Pancreas (tissue), 10 donors: Measurements from ENCODE around the gene BYSL. TPM values are rescaled to one million over a fixed set of nuclear protein-coding genes. Genes with fewer than 3 reads are reported as not detected.

ENCODE experiments used
- ATAC-seq, 4 donors: fragments of 200-7000 bp; cut with Tn5 transposase; one replicate each; pipeline versions ENCODE4 v1.8.0 to v1.9.1; 2020; ENCODE audit warnings: mild to moderate bottlenecking in 4 of 4, moderate library complexity in 4 of 4
- DNase-seq, 6 donors: peaks; one replicate each; pipeline ENCODE4 v3.0.0-alpha.2; 2020
- FAIRE-seq: peaks from 2 replicates; lab custom pipeline; 2012; peaks lifted over from hg19 to GRCh38; lab: Jason Lieb, UNC
- H3K27ac ChIP-seq, 4 donors: fragments of 200-600 bp; sonication (generic); 1 replicate in 3 of 4; 2 replicates in 1 of 4; pipeline versions ENCODE4 v1.5.0 to v1.8.0; 2020
- H3K27me3 ChIP-seq, 4 donors: fragments of 200-600 bp; one replicate each; pipeline ENCODE4 v1.8.0; 2021
- H3K36me3 ChIP-seq, 3 donors: fragments of 200-600 bp; sonication (generic) in 1 of 3; one replicate each; pipeline versions ENCODE4 v1.5.0 to v1.8.0; 2020 to 2021
- H3K4me1 ChIP-seq, 3 donors: fragments of 200-600 bp; one replicate each; pipeline ENCODE4 v1.8.0; 2021
- H3K4me3 ChIP-seq, 4 donors: fragments of 200-600 bp; sonication (generic) in 2 of 4; one replicate each; pipeline versions ENCODE4 v1.5.0 to v1.8.0; 2020 to 2021
- H3K9me3 ChIP-seq, 4 donors: fragments of 200-600 bp; one replicate each; pipeline ENCODE4 v1.8.0; 2021
- CTCF ChIP-seq, 4 donors: fragments of 200-600 bp; sonication (generic) in 3 of 4; IDR thresholded peaks; one replicate each; pipeline versions ENCODE4 v1.5.0 to v1.8.0; 2021; ENCODE audit warnings: antibody characterized with exemption in 4 of 4
- WGBS, 2 donors: extraction: QIAGEN DNeasy Blood & Tissue Kit; methylation state at CpG; one replicate each; pipeline ENCODE4 v1.1.7; 2013; 5-methylcytosine and 5-hydroxymethylcytosine counted together
- intact Hi-C, 3 donors: fragments of 100-400 bp; cut with DNase I; formaldehyde crosslinking; loops; one replicate each; pipeline versions ENCODE4 v1.11.1 to v1.14.2; 2022
- polyA plus RNA-seq, 2 donors: library from polyadenylated mRNA; stranded (reverse); fragments of 200-250 nt; gene quantifications; one replicate each; pipeline ENCODE4 v1.2.3, GENCODE V29; 2013
- total RNA-seq, 6 donors: library from RNA; stranded (reverse); fragmentation: NEBNext Ultra II Directional in 4 of 6; extraction: Animal tissue kit (Norgen Biotek cat#: 25700) in 4 of 6; gene quantifications; one replicate each; pipeline versions ENCODE4 v1.2.1 to v1.2.4, GENCODE V29; 2021 to 2023
- donor health status: healthy with polysubstance abuse.
- donor health status: DM: no; HTN: no; CAD: no; lungs with moderate emphysema.
- donor health status: DM: no; HTN: no; CAD: no.
- donor health status: control.
- donor health status: control.
- donor health status: Bipolar disorder and iron deficiency.
- donor health status: DM: yes; HTN: yes; CAD: no.
- donor health status: DM: no; HTN: no; CAD: no.
- donor health status: DM: no; HTN: no; CAD: no.
- donor health status: DM: yes; HTN: yes; CAD: no.

BYSL gene
- total and polyA plus RNA-seq, 8 donors: 4.7 to 18.6 (median 9.7) TPM

- no peaks in the 10 kb centered on the region for H3K27me3 ChIP-seq
- H3K4me1 ChIP-seq: peaks cover 0 to 12% (median 0%) of the 10 kb centered on the region in 3 donors
- FAIRE-seq (no peak), ATAC-seq (no peak), DNase-seq (no peak)
- peaks cover 0 to 28% (median 0%) of the 10 kb centered on the region in 3 donors for H3K36me3 ChIP-seq
- intact Hi-C loops: loop anchor here in 2 of 3 donors (10.0 kb wide), 3 partner anchors 83 to 153 kb away; partner anchors contain the start of genes PRICKLE4 (in 1 of the 2) and TOMM6 (in 1 of the 2)
- H3K4me3 ChIP-seq: no peak overlapping the region
- H3K27ac ChIP-seq: no peak overlapping the region
- WGBS, 2 donors: 56 to 80% methylated on average over 2 of the region's 2 CpGs
- no peaks in the 10 kb centered on the region for H3K9me3 ChIP-seq
- no peak for TF ChIP-seq CTCF (IDR thresholded peaks at IDR 0.05)
These were observed 16.2 kb downstream of the BYSL start for GRCh38 chr6:41937472-41937860.

- Histone ChIP-seq H3K4me3 (no peak overlapping the region), H3K27me3 (no peaks in the 10 kb centered on the region), H3K4me1 (peaks cover 0 to 12% (median 0%) of the 10 kb centered on the region in 3 donors), H3K36me3 (peaks cover 0 to 22% (median 0%) of the 10 kb centered on the region in 3 donors), H3K27ac (no peak overlapping the region), H3K9me3 (no peaks in the 10 kb centered on the region)
- 67 to 68% methylated on average over 4 of the region's 4 CpGs for WGBS, 2 donors
- no peak for FAIRE-seq
- ATAC-seq: no peak
- no peak for DNase-seq
- TF ChIP-seq CTCF (IDR thresholded peaks at IDR 0.05): no peak
- intact Hi-C loops: loop anchor here in 2 of 3 donors (10.0 kb wide), 3 partner anchors 83 to 153 kb away; partner anchors contain the start of genes PRICKLE4 (in 1 of the 2) and TOMM6 (in 1 of the 2)
These were observed 16.7 kb downstream of the BYSL start for GRCh38 chr6:41937861-41938574.

GRCh38 chr6:41938590-41939175 is 17.4 kb downstream of the BYSL start:
- Histone ChIP-seq H3K4me3 (no peak overlapping the region), H3K4me1 (peaks cover 0 to 12% (median 0%) of the 10 kb centered on the region in 3 donors), H3K27me3 (no peaks in the 10 kb centered on the region), H3K27ac (no peak overlapping the region), H3K9me3 (no peaks in the 10 kb centered on the region), H3K36me3 (peaks cover 0 to 16% (median 0%) of the 10 kb centered on the region in 3 donors)
- DNase-seq (no peak), FAIRE-seq (no peak), ATAC-seq (no peak)
- no peak for TF ChIP-seq CTCF (IDR thresholded peaks at IDR 0.05)
- 80 to 85% methylated on average over 5 of the region's 5 CpGs for WGBS, 2 donors
- intact Hi-C loops: loop anchor here in 2 of 3 donors (10.0 kb wide), 3 partner anchors 84 to 154 kb away; partner anchors contain the start of genes PRICKLE4 (in 1 of the 2) and TOMM6 (in 1 of the 2)

GRCh38 chr6:41939176-41939847 is 18.0 kb downstream of the BYSL start:
- ATAC-seq (no peak), FAIRE-seq (no peak), DNase-seq (peak in 1 of 6 donors; percentile 55)
- H3K27ac ChIP-seq: no peak overlapping the region
- no peaks in the 10 kb centered on the region for H3K27me3 ChIP-seq
- TF ChIP-seq CTCF (IDR thresholded peaks at IDR 0.05): no peak
- peaks cover 0 to 12% (median 0%) of the 10 kb centered on the region in 3 donors for H3K4me1 ChIP-seq
- H3K36me3 ChIP-seq: peaks cover 0 to 12% (median 0%) of the 10 kb centered on the region in 3 donors
- intact Hi-C loops: loop anchor here in 2 of 3 donors (10.0 kb wide), 3 partner anchors 85 to 155 kb away; partner anchors contain the start of genes PRICKLE4 (in 1 of the 2) and TOMM6 (in 1 of the 2)
- H3K4me3 ChIP-seq: peak overlapping the region in 1 of 4 donors; percentile 93
- H3K9me3 ChIP-seq: no peaks in the 10 kb centered on the region
- WGBS, 2 donors: 73 to 86% methylated on average over 10 to 11 of the region's 11 CpGs
